BJ (cell line): ENCODE measurements around the gene PLEKHH1. TPM values are rescaled to one million over a fixed set of nuclear protein-coding genes. Genes with fewer than 3 reads are reported as not detected.

Experiments used
- CTCF ChIA-PET: fragments of 350-600 bp; formaldehyde crosslinking; extraction: SDS; loops from one replicate; lab custom pipeline; 2021; ENCODE audit warnings: antibody characterized with exemption, inconsistent platforms; lab: Yijun Ruan, JAX
- POLR2A ChIA-PET: fragments of 300-600 bp; sonication (Branson Sonifier 250); formaldehyde crosslinking; extraction: SDS; loops from one replicate; lab custom pipeline; 2021; ENCODE audit warnings: antibody characterized with exemption; lab: Charles Lee
- DNase-seq: peaks from one replicate; pipeline ENCODE4 v3.0.0-alpha.2; 2011; ENCODE audit warnings: low read depth
- H3K27me3 ChIP-seq: 2 replicates; pipeline ENCODE4 v1.6.0; 2011; ENCODE audit warnings: low read length; ENCODE audit not compliant: control insufficient read depth, insufficient read depth
- H3K36me3 ChIP-seq: 2 replicates; pipeline ENCODE4 v1.5.1; 2011; ENCODE audit warnings: low read length; ENCODE audit not compliant: control insufficient read depth, insufficient read depth
- H3K4me3 ChIP-seq: 2 replicates; pipeline ENCODE4 v1.5.1; 2011; ENCODE audit warnings: low read depth, mild to moderate bottlenecking, control low read depth, low read length
- polyA plus RNA-seq: library from polyadenylated mRNA; depleted of rRNA; stranded (reverse); fragments of >200 nt; gene quantifications from 2 replicates; pipeline ENCODE4 v1.2.3, GENCODE V29; 2011
- TF ChIP-seq, protein P1 (sequence below): IDR thresholded peaks from 2 replicates; pipeline ENCODE4 v1.5.1; 2011; ENCODE audit warnings: low read depth, mild to moderate bottlenecking, control low read depth, inconsistent platforms, low read length, moderate library complexity; ENCODE audit not compliant: insufficient read depth

Gene PLEKHH1
- polyA plus RNA-seq, 1 experiment: 0.16 TPM

DNA sequence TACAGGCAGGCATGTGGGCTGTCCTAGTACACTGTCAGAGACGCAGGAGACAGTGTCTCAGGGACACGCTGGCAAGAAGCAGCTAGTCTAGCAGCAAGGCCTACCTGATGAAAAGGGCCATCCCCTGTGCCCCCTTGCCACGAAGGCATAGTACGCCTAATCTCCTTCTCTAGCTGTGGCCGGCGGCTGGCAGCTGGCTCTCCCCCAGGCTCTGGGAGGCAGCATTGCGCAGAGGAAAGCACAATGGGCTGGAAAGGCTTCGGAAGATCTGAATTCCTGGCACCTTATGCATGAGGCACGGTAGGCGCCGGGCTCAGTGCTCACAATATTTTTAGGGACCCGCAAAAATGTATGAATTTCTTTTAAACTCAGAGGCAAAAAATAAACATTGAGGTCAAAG lies 16.0 kb upstream of the PLEKHH1 start:
- Histone ChIP-seq H3K27me3 (peaks cover 29% of the 10 kb centered on the region), H3K36me3 (no peaks in the 10 kb centered on the region), H3K4me3 (no peak overlapping the region)
- TF ChIP-seq, protein P1, sequence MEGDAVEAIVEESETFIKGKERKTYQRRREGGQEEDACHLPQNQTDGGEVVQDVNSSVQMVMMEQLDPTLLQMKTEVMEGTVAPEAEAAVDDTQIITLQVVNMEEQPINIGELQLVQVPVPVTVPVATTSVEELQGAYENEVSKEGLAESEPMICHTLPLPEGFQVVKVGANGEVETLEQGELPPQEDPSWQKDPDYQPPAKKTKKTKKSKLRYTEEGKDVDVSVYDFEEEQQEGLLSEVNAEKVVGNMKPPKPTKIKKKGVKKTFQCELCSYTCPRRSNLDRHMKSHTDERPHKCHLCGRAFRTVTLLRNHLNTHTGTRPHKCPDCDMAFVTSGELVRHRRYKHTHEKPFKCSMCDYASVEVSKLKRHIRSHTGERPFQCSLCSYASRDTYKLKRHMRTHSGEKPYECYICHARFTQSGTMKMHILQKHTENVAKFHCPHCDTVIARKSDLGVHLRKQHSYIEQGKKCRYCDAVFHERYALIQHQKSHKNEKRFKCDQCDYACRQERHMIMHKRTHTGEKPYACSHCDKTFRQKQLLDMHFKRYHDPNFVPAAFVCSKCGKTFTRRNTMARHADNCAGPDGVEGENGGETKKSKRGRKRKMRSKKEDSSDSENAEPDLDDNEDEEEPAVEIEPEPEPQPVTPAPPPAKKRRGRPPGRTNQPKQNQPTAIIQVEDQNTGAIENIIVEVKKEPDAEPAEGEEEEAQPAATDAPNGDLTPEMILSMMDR: no peak
- no peak for DNase-seq
- ChIA-PET CTCF (interaction anchor here (2.9 to 7.6 kb wide), 3 partner anchors 10 to 89 kb away, joined by 11 to 53 read pairs (median 27); no protein-coding TSS in a partner anchor), POLR2A (no interaction called here)

DNA sequence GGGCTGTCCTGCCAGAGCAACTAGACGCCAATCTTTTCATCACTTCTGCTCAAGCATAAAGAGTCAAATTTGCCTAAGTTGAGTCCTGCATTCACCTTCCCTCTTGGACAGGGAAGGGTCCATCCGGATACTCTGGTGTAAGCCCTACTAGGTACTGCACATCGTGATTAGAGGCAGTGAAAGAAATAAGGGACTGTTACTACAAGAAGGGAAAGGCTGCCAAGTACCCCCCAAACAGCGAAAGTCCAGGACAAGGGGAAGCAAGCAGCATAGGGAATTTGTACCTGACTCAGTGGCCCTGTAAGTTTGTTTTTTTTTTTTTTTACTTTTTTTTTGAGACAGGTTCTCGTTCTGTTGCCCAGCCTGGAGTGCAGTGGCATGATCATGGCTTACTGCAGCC lies 13.7 kb upstream of the PLEKHH1 start:
- H3K36me3 ChIP-seq: no peaks in the 10 kb centered on the region
- TF ChIP-seq, protein P1: no peak
- no peak for DNase-seq
- POLR2A ChIA-PET: no interaction called here
- H3K4me3 ChIP-seq: no peak overlapping the region
- CTCF ChIA-PET: interaction anchor here (1.3 kb wide), 1 partner anchor 8 kb away, joined by 4 read pairs; no protein-coding TSS in a partner anchor
- H3K27me3 ChIP-seq: peaks cover 35% of the 10 kb centered on the region

DNA sequence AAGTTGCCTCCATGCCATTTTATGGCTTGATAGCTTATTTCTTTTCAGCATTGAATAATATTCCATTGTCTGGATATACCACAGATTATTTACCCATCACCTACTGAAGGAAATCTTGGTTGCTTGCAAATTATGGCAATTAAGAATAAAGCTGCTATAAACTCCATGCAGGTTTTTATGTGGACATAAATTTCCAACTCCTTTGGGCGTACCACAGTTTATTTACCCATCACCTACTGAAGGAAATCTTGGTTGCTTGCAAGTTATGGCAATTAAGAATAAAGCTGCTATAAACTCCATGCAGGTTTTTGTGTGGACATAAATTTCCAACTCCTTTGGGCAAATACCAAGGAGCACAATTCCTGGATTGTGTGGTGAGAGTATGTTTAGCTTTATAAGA lies 12.6 kb upstream of the PLEKHH1 start:
- peaks cover 37% of the 10 kb centered on the region for H3K27me3 ChIP-seq
- no peaks in the 10 kb centered on the region for H3K36me3 ChIP-seq
- ChIA-PET POLR2A (no interaction called here), CTCF (interaction anchor here (0.9 kb wide), 1 partner anchor 93 kb away, joined by 3 read pairs; no protein-coding TSS in a partner anchor)
- DNase-seq: no peak
- TF ChIP-seq, protein P1: no peak
- H3K4me3 ChIP-seq: no peak overlapping the region

DNA sequence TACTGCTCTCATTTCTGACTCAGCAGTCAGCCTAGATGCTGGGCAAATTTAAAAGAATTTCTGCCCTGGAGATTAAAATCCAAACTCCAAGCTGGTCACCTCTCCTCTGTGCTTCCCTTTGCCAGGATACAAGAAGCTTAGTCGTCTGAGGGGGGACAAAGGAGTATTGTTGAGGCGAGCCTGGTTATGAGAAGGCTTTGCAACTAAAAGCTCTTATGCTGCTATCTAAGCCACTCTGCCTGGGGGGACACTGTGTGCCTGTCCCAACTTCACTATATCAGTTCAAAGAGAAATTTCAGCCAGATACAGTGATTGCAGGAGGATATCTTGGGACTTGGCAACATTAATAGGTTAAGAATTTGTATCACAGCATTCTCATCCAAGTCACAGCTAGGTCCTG lies 10.8 kb upstream of the PLEKHH1 start:
- POLR2A ChIA-PET: no interaction called here
- CTCF ChIA-PET: interaction anchor here (0.6 kb wide), 1 partner anchor 95 kb away, joined by 3 read pairs; no protein-coding TSS in a partner anchor
- H3K27me3 ChIP-seq: peaks cover 30% of the 10 kb centered on the region

More for the DNA sequence above, 10.8 kb upstream of the PLEKHH1 start:
- TF ChIP-seq, protein P1: no peak
- DNase-seq: no peak
- Histone ChIP-seq H3K4me3 (no peak overlapping the region), H3K36me3 (no peaks in the 10 kb centered on the region)
